GM23338 (cell line): Measurements from ENCODE around the gene ADAM11. TPM values are rescaled to one million over a fixed set of nuclear protein-coding genes. Genes with fewer than 3 reads are reported as not detected.

Experiments
- ATAC-seq: fragments of 200-7000 bp; cut with Tn5 transposase; 3 replicates; pipeline ENCODE4 v1.9.1; 2020
- DNase-seq: peaks from one replicate; pipeline ENCODE4 v3.0.0-alpha.2; 2015; ENCODE audit warnings: low spot score
- H2AFZ ChIP-seq: fragments of 200-600 bp; sonication (generic); 2 replicates; pipeline ENCODE4 v1.8.0; 2016; ENCODE audit warnings: antibody characterized with exemption, mild to moderate bottlenecking, moderate library complexity
- H3F3A ChIP-seq: fragments of 200-600 bp; sonication (generic); replicated peaks from 2 replicates; pipeline ENCODE4 v1.8.0; 2017; ENCODE audit warnings: antibody characterized with exemption, mixed run types, low read depth
- H3K27ac ChIP-seq: fragments of 200-600 bp; sonication (generic); 2 replicates; pipeline ENCODE4 v1.6.1; 2016; ENCODE audit warnings: low read depth
- H3K27me3 ChIP-seq: fragments of 200-600 bp; sonication (generic); 2 replicates; pipeline ENCODE4 v1.8.0; 2016; ENCODE audit warnings: mild to moderate bottlenecking, mixed run types, moderate library complexity; ENCODE audit not compliant: insufficient read depth
- H3K36me3 ChIP-seq: fragments of 200-600 bp; sonication (generic); 2 replicates; pipeline ENCODE4 v1.8.0; 2016; ENCODE audit warnings: mild to moderate bottlenecking; ENCODE audit not compliant: insufficient read depth
- H3K4me1 ChIP-seq: fragments of 200-600 bp; sonication (generic); 2 replicates; pipeline ENCODE4 v1.8.0; 2016; ENCODE audit warnings: mild to moderate bottlenecking, moderate library complexity; ENCODE audit not compliant: insufficient read depth
- H3K4me2 ChIP-seq: fragments of 200-600 bp; sonication (generic); 2 replicates; pipeline ENCODE4 v1.7.1; 2017; ENCODE audit warnings: mixed run types
- H3K4me3 ChIP-seq: fragments of 200-600 bp; sonication (generic); 2 replicates; pipeline ENCODE4 v1.6.1; 2016; ENCODE audit warnings: mixed run types
- H3K79me2 ChIP-seq: fragments of 200-600 bp; sonication (generic); replicated peaks from 2 replicates; pipeline ENCODE4 v1.8.0; 2017; ENCODE audit warnings: mild to moderate bottlenecking; ENCODE audit not compliant: insufficient read depth
- H3K9me2 ChIP-seq: fragments of 200-600 bp; sonication (generic); 2 replicates; pipeline ENCODE4 v1.8.0; 2017; ENCODE audit not compliant: insufficient read depth
- H4K20me1 ChIP-seq: fragments of 200-600 bp; sonication (generic); replicated peaks from 2 replicates; pipeline ENCODE4 v1.8.0; 2017; ENCODE audit warnings: mild to moderate bottlenecking; ENCODE audit not compliant: insufficient read depth
- H3K27ac Mint-ChIP-seq: 2 replicates; pipeline ENCODE4 v1.8.0; 2020; ENCODE audit warnings: inconsistent platforms, mild to moderate bottlenecking, moderate library complexity, mixed read lengths
- H3K27me3 Mint-ChIP-seq: 3 replicates; pipeline ENCODE4 v1.8.0; 2022; ENCODE audit warnings: low read depth, mild to moderate bottlenecking, moderate library complexity, mixed read lengths, inconsistent platforms; ENCODE audit not compliant: insufficient read depth, poor library complexity
- H3K36me3 Mint-ChIP-seq: 3 replicates; pipeline ENCODE4 v1.8.0; 2021; ENCODE audit warnings: low read depth, mild to moderate bottlenecking, inconsistent platforms, moderate library complexity, mixed read lengths
- H3K4me1 Mint-ChIP-seq: 3 replicates; pipeline ENCODE4 v1.8.0; 2020; ENCODE audit warnings: mild to moderate bottlenecking, inconsistent platforms, mixed read lengths
- H3K4me3 Mint-ChIP-seq: 3 replicates; pipeline ENCODE4 v1.8.0; 2021; ENCODE audit warnings: moderate library complexity, mild to moderate bottlenecking, inconsistent platforms, mixed read lengths
- H3K9me3 Mint-ChIP-seq: 3 replicates; pipeline ENCODE4 v1.8.0; 2020; ENCODE audit warnings: moderate library complexity, mild to moderate bottlenecking, inconsistent platforms, mixed read lengths
- CREB1 ChIP-seq: fragments of 250-450 bp; sonication (Bioruptor Pico); IDR thresholded peaks from 2 replicates; pipeline ENCODE4 v1.5.0; 2020; ENCODE audit warnings: low read depth, mild to moderate bottlenecking, moderate library complexity
- EZH2 ChIP-seq: fragments of 200-600 bp; sonication (generic); IDR thresholded peaks from one replicate; pipeline ENCODE4 v1.8.0; 2017; ENCODE audit warnings: antibody characterized with exemption, mild to moderate bottlenecking, low read depth; ENCODE audit not compliant: unreplicated experiment
- EZH2phosphoT487 ChIP-seq: fragments of 200-600 bp; sonication (generic); IDR thresholded peaks from one replicate; pipeline ENCODE4 v1.8.1; 2018; ENCODE audit warnings: antibody characterized with exemption; ENCODE audit not compliant: unreplicated experiment
- JUNB ChIP-seq: IDR thresholded peaks from one replicate; pipeline ENCODE4 v1.6.1; 2016; ENCODE audit warnings: antibody characterized with exemption; ENCODE audit not compliant: unreplicated experiment
- NANOG ChIP-seq: IDR thresholded peaks from 2 replicates; pipeline ENCODE4 v1.6.1; 2016; ENCODE audit warnings: antibody characterized with exemption, borderline replicate concordance
- POLR2AphosphoS5 ChIP-seq: IDR thresholded peaks from 2 replicates; pipeline ENCODE4 v1.6.1; 2016; ENCODE audit warnings: antibody characterized with exemption, low read depth
- STAT1 ChIP-seq: IDR thresholded peaks from one replicate; pipeline ENCODE4 v1.6.1; 2016; ENCODE audit warnings: antibody characterized with exemption; ENCODE audit not compliant: unreplicated experiment
- ZNF114 ChIP-seq: fragments of 250-450 bp; sonication (Bioruptor Pico); IDR thresholded peaks from 2 replicates; pipeline ENCODE4 v1.5.0; 2020; ENCODE audit warnings: mild to moderate bottlenecking, moderate library complexity
- ZNF331 ChIP-seq: fragments of 250-450 bp; sonication (Bioruptor Pico); IDR thresholded peaks from 2 replicates; pipeline ENCODE4 v1.5.0; 2020; ENCODE audit warnings: low read depth, mild to moderate bottlenecking, moderate library complexity
- polyA plus RNA-seq: library from polyadenylated mRNA; unstranded; fragments of >200 nt; fragmentation: Nextera tagmentation; extraction: Ambion mirVana; gene quantifications from 2 replicates; pipeline ENCODE4 v1.2.1, GENCODE V29; 2016
- total RNA-seq: library from RNA; depleted of rRNA; stranded (reverse); fragments of >200 nt; shearing (Covaris generic); gene quantifications from 2 replicates; pipeline ENCODE4 v1.2.3, GENCODE V29; 2014
- TF ChIP-seq, protein P1 (sequence below), 2 experiments: fragments of 200-600 bp in 1 of 2; sonication (generic) in 1 of 2; conservative IDR thresholded peaks; 2 replicates each; pipeline versions ENCODE4 v1.5.1 to v1.6.1; 2016 to 2017; ENCODE audit warnings: antibody characterized with exemption in 2 of 2, low read depth in 2 of 2, mild to moderate bottlenecking in 2 of 2, moderate library complexity in 1 of 2
- TF ChIP-seq, protein P2 (sequence below): IDR thresholded peaks from one replicate; pipeline ENCODE4 v1.6.1; 2018; ENCODE audit warnings: antibody characterized with exemption; ENCODE audit not compliant: unreplicated experiment
- TF ChIP-seq, protein P3 (sequence below): fragments of 250-450 bp; sonication (Bioruptor Pico); IDR thresholded peaks from 2 replicates; pipeline ENCODE4 v1.5.0; 2020; ENCODE audit warnings: mild to moderate bottlenecking, moderate library complexity
- TF ChIP-seq, protein P4 (sequence below): IDR thresholded peaks from 2 replicates; pipeline ENCODE4 v1.6.1; 2016; ENCODE audit warnings: antibody characterized with exemption

The ADAM11 gene
- total and polyA plus RNA-seq, 2 experiments from 2014 or later: 0.55 to 4.7 TPM

DNA sequence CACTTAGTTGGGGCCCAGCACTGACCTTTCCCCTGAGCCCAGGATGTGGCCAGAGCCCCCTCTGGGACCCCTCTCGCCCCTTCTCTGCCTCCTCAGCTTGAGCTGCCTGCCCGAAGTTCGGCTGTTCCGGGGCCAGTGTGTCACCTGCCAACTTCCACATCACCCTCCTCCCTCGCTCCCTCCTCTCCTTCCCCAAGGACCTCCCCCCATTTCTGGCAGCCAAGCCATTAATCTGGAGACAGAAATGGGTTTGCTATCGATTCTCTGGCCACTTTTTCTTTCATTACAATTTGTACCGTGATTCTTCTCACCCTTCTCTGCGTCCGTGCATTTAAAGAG, 8.8 kb upstream of the ADAM11 start:
- Histone ChIP-seq H3K9me2 (no peaks in the 10 kb centered on the region), H3K36me3 (no peaks in the 10 kb centered on the region), H4K20me1 (no peaks in the 10 kb centered on the region), H3K4me2 (no peak overlapping the region), H3F3A (no peaks in the 10 kb centered on the region), H3K79me2 (no peaks in the 10 kb centered on the region), H3K27ac (no peak overlapping the region), H2AFZ (no peak overlapping the region), H3K4me3 (no peak overlapping the region), H3K27me3 (no peaks in the 10 kb centered on the region; the same call in 1 of the 2 replicates), H3K4me1 (no peaks in the 10 kb centered on the region; the same call in 1 of the 2 replicates)
- DNase-seq (no peak), ATAC-seq (no peak)
- Mint-ChIP-seq H3K36me3 (peaks cover 37% of the 10 kb centered on the region), H3K9me3 (no peaks in the 10 kb centered on the region), H3K27ac (no peak overlapping the region), H3K27me3 (peaks cover 17% of the 10 kb centered on the region), H3K4me1 (peaks cover 9% of the 10 kb centered on the region), H3K4me3 (peak overlapping the region; percentile 18; the same call in 1 of the 3 replicates)
- TF ChIP-seq STAT1 (no peak), POLR2AphosphoS5 (no peak), ZNF114 (CRISPR knock-in tag) (no peak), EZH2phosphoT487 (no peak), JUNB (no peak), NANOG (no peak), CREB1 (CRISPR knock-in tag) (no peak), EZH2 (no peak), ZNF331 (no peak)
- TF ChIP-seq, protein P1, sequence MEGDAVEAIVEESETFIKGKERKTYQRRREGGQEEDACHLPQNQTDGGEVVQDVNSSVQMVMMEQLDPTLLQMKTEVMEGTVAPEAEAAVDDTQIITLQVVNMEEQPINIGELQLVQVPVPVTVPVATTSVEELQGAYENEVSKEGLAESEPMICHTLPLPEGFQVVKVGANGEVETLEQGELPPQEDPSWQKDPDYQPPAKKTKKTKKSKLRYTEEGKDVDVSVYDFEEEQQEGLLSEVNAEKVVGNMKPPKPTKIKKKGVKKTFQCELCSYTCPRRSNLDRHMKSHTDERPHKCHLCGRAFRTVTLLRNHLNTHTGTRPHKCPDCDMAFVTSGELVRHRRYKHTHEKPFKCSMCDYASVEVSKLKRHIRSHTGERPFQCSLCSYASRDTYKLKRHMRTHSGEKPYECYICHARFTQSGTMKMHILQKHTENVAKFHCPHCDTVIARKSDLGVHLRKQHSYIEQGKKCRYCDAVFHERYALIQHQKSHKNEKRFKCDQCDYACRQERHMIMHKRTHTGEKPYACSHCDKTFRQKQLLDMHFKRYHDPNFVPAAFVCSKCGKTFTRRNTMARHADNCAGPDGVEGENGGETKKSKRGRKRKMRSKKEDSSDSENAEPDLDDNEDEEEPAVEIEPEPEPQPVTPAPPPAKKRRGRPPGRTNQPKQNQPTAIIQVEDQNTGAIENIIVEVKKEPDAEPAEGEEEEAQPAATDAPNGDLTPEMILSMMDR (conservative IDR thresholded peaks at IDR 0.05; ENCODE audit: low read depth in 2 of 2): no peak
- TF ChIP-seq, protein P2, sequence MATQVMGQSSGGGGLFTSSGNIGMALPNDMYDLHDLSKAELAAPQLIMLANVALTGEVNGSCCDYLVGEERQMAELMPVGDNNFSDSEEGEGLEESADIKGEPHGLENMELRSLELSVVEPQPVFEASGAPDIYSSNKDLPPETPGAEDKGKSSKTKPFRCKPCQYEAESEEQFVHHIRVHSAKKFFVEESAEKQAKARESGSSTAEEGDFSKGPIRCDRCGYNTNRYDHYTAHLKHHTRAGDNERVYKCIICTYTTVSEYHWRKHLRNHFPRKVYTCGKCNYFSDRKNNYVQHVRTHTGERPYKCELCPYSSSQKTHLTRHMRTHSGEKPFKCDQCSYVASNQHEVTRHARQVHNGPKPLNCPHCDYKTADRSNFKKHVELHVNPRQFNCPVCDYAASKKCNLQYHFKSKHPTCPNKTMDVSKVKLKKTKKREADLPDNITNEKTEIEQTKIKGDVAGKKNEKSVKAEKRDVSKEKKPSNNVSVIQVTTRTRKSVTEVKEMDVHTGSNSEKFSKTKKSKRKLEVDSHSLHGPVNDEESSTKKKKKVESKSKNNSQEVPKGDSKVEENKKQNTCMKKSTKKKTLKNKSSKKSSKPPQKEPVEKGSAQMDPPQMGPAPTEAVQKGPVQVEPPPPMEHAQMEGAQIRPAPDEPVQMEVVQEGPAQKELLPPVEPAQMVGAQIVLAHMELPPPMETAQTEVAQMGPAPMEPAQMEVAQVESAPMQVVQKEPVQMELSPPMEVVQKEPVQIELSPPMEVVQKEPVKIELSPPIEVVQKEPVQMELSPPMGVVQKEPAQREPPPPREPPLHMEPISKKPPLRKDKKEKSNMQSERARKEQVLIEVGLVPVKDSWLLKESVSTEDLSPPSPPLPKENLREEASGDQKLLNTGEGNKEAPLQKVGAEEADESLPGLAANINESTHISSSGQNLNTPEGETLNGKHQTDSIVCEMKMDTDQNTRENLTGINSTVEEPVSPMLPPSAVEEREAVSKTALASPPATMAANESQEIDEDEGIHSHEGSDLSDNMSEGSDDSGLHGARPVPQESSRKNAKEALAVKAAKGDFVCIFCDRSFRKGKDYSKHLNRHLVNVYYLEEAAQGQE: no peak
- TF ChIP-seq, protein P3, sequence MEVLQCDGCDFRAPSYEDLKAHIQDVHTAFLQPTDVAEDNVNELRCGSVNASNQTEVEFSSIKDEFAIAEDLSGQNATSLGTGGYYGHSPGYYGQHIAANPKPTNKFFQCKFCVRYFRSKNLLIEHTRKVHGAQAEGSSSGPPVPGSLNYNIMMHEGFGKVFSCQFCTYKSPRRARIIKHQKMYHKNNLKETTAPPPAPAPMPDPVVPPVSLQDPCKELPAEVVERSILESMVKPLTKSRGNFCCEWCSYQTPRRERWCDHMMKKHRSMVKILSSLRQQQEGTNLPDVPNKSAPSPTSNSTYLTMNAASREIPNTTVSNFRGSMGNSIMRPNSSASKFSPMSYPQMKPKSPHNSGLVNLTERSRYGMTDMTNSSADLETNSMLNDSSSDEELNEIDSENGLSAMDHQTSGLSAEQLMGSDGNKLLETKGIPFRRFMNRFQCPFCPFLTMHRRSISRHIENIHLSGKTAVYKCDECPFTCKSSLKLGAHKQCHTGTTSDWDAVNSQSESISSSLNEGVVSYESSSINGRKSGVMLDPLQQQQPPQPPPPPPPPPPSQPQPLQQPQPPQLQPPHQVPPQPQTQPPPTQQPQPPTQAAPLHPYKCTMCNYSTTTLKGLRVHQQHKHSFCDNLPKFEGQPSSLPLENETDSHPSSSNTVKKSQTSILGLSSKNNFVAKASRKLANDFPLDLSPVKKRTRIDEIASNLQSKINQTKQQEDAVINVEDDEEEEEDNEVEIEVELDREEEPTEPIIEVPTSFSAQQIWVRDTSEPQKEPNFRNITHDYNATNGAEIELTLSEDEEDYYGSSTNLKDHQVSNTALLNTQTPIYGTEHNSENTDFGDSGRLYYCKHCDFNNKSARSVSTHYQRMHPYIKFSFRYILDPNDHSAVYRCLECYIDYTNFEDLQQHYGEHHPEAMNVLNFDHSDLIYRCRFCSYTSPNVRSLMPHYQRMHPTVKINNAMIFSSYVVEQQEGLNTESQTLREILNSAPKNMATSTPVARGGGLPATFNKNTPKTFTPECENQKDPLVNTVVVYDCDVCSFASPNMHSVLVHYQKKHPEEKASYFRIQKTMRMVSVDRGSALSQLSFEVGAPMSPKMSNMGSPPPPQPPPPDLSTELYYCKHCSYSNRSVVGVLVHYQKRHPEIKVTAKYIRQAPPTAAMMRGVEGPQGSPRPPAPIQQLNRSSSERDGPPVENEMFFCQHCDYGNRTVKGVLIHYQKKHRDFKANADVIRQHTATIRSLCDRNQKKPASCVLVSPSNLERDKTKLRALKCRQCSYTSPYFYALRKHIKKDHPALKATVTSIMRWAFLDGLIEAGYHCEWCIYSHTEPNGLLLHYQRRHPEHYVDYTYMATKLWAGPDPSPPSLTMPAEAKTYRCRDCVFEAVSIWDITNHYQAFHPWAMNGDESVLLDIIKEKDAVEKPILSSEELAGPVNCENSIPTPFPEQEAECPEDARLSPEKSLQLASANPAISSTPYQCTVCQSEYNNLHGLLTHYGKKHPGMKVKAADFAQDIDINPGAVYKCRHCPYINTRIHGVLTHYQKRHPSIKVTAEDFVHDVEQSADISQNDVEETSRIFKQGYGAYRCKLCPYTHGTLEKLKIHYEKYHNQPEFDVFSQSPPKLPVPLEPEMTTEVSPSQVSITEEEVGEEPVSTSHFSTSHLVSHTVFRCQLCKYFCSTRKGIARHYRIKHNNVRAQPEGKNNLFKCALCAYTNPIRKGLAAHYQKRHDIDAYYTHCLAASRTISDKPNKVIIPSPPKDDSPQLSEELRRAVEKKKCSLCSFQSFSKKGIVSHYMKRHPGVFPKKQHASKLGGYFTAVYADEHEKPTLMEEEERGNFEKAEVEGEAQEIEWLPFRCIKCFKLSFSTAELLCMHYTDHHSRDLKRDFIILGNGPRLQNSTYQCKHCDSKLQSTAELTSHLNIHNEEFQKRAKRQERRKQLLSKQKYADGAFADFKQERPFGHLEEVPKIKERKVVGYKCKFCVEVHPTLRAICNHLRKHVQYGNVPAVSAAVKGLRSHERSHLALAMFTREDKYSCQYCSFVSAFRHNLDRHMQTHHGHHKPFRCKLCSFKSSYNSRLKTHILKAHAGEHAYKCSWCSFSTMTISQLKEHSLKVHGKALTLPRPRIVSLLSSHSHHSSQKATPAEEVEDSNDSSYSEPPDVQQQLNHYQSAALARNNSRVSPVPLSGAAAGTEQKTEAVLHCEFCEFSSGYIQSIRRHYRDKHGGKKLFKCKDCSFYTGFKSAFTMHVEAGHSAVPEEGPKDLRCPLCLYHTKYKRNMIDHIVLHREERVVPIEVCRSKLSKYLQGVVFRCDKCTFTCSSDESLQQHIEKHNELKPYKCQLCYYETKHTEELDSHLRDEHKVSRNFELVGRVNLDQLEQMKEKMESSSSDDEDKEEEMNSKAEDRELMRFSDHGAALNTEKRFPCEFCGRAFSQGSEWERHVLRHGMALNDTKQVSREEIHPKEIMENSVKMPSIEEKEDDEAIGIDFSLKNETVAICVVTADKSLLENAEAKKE (CRISPR knock-in tag): no peak
- TF ChIP-seq, protein P4, sequence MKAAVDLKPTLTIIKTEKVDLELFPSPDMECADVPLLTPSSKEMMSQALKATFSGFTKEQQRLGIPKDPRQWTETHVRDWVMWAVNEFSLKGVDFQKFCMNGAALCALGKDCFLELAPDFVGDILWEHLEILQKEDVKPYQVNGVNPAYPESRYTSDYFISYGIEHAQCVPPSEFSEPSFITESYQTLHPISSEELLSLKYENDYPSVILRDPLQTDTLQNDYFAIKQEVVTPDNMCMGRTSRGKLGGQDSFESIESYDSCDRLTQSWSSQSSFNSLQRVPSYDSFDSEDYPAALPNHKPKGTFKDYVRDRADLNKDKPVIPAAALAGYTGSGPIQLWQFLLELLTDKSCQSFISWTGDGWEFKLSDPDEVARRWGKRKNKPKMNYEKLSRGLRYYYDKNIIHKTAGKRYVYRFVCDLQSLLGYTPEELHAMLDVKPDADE: no peak
